Gastrocnemius medialis (tissue), 4 donors: ENCODE results near the gene IDS. TPM values are rescaled to one million over a fixed set of nuclear protein-coding genes. Genes with fewer than 3 reads are reported as not detected.
A peak's percentile ranks its signal among the peaks of the same experiment; 100 is the strongest.

ENCODE experiments used
- ATAC-seq, 2 donors: fragments of 150-250 bp; one replicate each; pipeline ENCODE4 v1.9.1; 2016
- DNase-seq, 2 donors: peaks; one replicate each; pipeline ENCODE4 v3.0.0-alpha.2; 2019
- H3K27ac ChIP-seq, 4 donors: fragments of 200-600 bp; sonication (generic); 1 replicate in 1 of 4; 2 replicates in 3 of 4; pipeline ENCODE4 v1.5.1; 2016 to 2018; ENCODE audit warnings: mild to moderate bottlenecking in 2 of 4, moderate library complexity in 1 of 4
- H3K27me3 ChIP-seq, 3 donors: fragments of 200-600 bp; sonication (generic) in 2 of 3; 1 replicate in 1 of 3; 2 replicates in 2 of 3; pipeline versions ENCODE4 v1.5.1 to v1.6.0; 2016 to 2019; ENCODE audit warnings: mild to moderate bottlenecking in 1 of 3, moderate library complexity in 1 of 3
- H3K36me3 ChIP-seq, 2 donors: fragments of 200-600 bp; sonication (generic) in 1 of 2; one replicate each; pipeline ENCODE4 v1.5.1; 2017 to 2018
- H3K4me1 ChIP-seq, 2 donors: fragments of 200-600 bp; sonication (generic) in 1 of 2; one replicate each; pipeline ENCODE4 v1.5.1; 2016 to 2017; ENCODE audit warnings: mild to moderate bottlenecking in 2 of 2
- H3K4me3 ChIP-seq, 4 donors: fragments of 200-600 bp; sonication (generic) in 3 of 4; 1 replicate in 1 of 4; 2 replicates in 3 of 4; pipeline ENCODE4 v1.5.1; 2016 to 2019; ENCODE audit warnings: mild to moderate bottlenecking in 2 of 4
- H3K9me3 ChIP-seq, 3 donors: fragments of 200-600 bp; sonication (generic) in 2 of 3; 1 replicate in 1 of 3; 2 replicates in 2 of 3; pipeline ENCODE4 v1.5.1; 2016 to 2019
- POLR2A ChIP-seq, 2 donors: fragments of 450-650 bp; IDR thresholded peaks; one replicate each; pipeline ENCODE4 v1.6.1; 2017; ENCODE audit warnings: antibody characterized with exemption in 2 of 2, mild to moderate bottlenecking in 2 of 2, moderate library complexity in 2 of 2
- in situ Hi-C, 4 donors: fragments of 200-750 bp; cut with MboI; loops; one replicate each; pipeline versions ENCODE4 v1.15.0 to v1.8.0; 2017; ENCODE audit warnings: low sequenced_read_pairs in 4 of 4
- intact Hi-C: fragments of 100-400 bp; cut with DNase I; formaldehyde crosslinking; loops from one replicate; pipeline ENCODE4 v1.15.1; 2023; ENCODE audit warnings: low total_unique reads
- total RNA-seq, 4 donors: library from RNA; depleted of rRNA; stranded (reverse); fragments of >200 nt; gene quantifications; one replicate each; pipeline versions ENCODE4 v1.1.0 to v1.2.3, GENCODE V29; 2016
- TF ChIP-seq, protein P1 (sequence below), 5 experiments: fragments of 450-650 bp in 3 of 5; fragments of 200-600 bp in 2 of 5; sonication (generic) in 2 of 5; IDR thresholded peaks in 4 of 5; conservative IDR thresholded peaks in 1 of 5; 1 replicate in 4 of 5; 2 replicates in 1 of 5; pipeline ENCODE4 v1.5.1; 2016 to 2019; ENCODE audit warnings: antibody characterized with exemption in 5 of 5, mild to moderate bottlenecking in 3 of 5, moderate library complexity in 3 of 5

The IDS gene
- total RNA-seq, 4 donors from 2014 or later, result 28.4 to 44.2 (median 33.7) TPM

DNA sequence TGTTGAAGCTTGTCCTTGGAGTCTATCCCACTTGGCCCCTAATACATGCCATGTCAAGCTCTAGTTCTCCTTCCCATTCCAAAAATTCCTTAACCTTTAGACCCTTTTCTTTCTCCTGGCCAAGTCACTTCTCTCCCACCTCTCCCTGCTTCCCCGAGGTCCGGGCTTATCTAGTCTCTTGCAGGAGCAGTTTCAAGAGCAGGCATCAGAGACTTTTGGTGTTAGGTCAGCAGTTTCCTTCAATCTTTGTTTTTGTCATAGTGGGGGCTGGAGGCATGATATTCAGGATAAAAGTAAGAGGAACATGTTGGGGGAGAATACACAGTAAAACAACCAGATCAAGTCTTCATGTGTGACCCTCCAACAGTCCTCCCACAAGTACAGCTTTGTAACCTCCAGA, 11.5 kb upstream of the IDS start:
- no peaks in the 10 kb centered on the region for H3K9me3 ChIP-seq
- intact Hi-C loops, result no loop called here
- no peak for DNase-seq
- TF ChIP-seq, protein P1, sequence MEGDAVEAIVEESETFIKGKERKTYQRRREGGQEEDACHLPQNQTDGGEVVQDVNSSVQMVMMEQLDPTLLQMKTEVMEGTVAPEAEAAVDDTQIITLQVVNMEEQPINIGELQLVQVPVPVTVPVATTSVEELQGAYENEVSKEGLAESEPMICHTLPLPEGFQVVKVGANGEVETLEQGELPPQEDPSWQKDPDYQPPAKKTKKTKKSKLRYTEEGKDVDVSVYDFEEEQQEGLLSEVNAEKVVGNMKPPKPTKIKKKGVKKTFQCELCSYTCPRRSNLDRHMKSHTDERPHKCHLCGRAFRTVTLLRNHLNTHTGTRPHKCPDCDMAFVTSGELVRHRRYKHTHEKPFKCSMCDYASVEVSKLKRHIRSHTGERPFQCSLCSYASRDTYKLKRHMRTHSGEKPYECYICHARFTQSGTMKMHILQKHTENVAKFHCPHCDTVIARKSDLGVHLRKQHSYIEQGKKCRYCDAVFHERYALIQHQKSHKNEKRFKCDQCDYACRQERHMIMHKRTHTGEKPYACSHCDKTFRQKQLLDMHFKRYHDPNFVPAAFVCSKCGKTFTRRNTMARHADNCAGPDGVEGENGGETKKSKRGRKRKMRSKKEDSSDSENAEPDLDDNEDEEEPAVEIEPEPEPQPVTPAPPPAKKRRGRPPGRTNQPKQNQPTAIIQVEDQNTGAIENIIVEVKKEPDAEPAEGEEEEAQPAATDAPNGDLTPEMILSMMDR (IDR thresholded peaks at IDR 0.05 in 4 of 5, conservative IDR thresholded peaks at IDR 0.05 in 1 of 5), result no peak
- TF ChIP-seq POLR2A (IDR thresholded peaks at IDR 0.05), result no peak
- in situ Hi-C loops, result loop anchor here in 2 of 4 donors (25.0 kb wide), 2 partner anchors 96 to 1196 kb away; no protein-coding TSS in a partner anchor
- ATAC-seq, result no peak
- no peaks in the 10 kb centered on the region for H3K4me1 ChIP-seq
- no peak overlapping the region for H3K4me3 ChIP-seq
- no peak overlapping the region for H3K27ac ChIP-seq
- H3K27me3 ChIP-seq, result no peaks in the 10 kb centered on the region
- no peaks in the 10 kb centered on the region for H3K36me3 ChIP-seq

DNA sequence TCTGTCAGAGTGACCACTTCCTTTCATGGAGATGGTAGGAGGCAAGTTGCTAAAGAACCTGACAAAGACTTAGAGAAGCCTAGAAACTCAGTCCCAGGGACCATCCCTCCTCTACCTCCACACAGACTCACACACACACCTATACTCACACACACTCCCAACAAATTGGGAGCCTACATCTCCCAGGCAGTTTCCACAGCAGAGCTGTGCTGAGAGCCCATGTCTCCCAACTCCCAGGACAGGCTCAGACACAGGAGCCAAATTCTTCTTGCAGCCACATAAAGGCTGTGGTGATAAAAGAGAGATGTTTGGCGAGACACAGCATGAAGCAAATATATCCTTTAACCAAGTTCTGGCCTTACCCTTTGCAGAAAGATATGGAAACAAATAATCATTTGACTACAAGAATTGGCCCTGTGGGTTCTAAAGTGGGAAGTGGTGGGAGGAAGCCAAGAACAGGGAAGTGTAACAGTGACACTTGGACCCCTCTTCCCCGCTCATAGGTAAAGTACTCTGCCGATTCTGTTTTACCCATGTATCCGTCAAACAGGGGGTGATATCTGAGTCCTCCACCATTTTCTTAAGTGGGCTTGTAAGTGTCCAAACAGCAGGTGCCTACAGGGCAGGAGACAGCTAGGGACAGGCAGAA, 11.0 kb upstream of the IDS start:
- DNase-seq, result no peak
- Histone ChIP-seq H3K27me3 (no peaks in the 10 kb centered on the region), H3K36me3 (no peaks in the 10 kb centered on the region), H3K9me3 (no peaks in the 10 kb centered on the region), H3K4me1 (no peaks in the 10 kb centered on the region), H3K27ac (no peak overlapping the region), H3K4me3 (no peak overlapping the region)
- no peak for ATAC-seq
- in situ Hi-C loops (loop anchor here in 2 of 4 donors (25.0 kb wide), 2 partner anchors 96 to 1196 kb away; no protein-coding TSS in a partner anchor), intact Hi-C loops (no loop called here)
- no peak for TF ChIP-seq POLR2A (IDR thresholded peaks at IDR 0.05)
- TF ChIP-seq, protein P1 (IDR thresholded peaks at IDR 0.05 in 4 of 5, conservative IDR thresholded peaks at IDR 0.05 in 1 of 5), result no peak

DNA sequence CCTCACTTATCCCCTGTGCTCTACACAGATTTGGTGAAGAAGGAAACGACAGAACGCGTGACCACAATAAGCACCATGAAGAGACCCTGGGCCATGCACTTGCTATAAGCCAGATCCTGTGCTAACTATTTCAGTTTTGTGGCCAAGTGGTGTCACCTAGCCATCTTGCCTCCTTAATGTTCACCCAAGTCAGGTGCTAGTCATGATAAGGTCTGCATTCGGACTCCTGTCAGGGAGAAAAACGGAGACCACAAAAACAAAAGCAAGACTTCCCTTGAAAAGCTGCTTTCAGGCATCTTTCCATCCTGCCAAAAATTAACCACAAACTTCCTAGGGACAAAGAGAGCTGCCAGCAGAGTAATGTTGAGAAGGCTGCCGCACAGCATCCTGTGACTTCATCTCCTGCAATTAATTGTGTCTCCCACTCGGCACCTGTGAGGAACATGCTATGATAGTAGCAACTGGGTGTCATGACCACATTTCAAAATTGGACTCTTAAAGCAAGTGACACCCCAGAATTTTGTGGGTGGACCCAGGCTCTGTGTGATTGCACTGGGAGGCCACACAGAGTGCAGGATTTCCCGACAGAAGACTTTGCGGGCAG, 8.8 kb upstream of the IDS start:
- intact Hi-C loops, result no loop called here
- ATAC-seq (no peak), DNase-seq (no peak)
- H3K9me3 ChIP-seq, result no peaks in the 10 kb centered on the region
- no peak overlapping the region for H3K27ac ChIP-seq
- no peaks in the 10 kb centered on the region for H3K4me1 ChIP-seq
- no peaks in the 10 kb centered on the region for H3K36me3 ChIP-seq
- in situ Hi-C loops, result loop anchor here in 2 of 4 donors (25.0 kb wide), 2 partner anchors 98 to 1198 kb away; no protein-coding TSS in a partner anchor
- H3K4me3 ChIP-seq, result no peak overlapping the region
- no peaks in the 10 kb centered on the region for H3K27me3 ChIP-seq
- TF ChIP-seq, protein P1 (IDR thresholded peaks at IDR 0.05 in 4 of 5, conservative IDR thresholded peaks at IDR 0.05 in 1 of 5), result no peak
- no peak for TF ChIP-seq POLR2A (IDR thresholded peaks at IDR 0.05)

DNA sequence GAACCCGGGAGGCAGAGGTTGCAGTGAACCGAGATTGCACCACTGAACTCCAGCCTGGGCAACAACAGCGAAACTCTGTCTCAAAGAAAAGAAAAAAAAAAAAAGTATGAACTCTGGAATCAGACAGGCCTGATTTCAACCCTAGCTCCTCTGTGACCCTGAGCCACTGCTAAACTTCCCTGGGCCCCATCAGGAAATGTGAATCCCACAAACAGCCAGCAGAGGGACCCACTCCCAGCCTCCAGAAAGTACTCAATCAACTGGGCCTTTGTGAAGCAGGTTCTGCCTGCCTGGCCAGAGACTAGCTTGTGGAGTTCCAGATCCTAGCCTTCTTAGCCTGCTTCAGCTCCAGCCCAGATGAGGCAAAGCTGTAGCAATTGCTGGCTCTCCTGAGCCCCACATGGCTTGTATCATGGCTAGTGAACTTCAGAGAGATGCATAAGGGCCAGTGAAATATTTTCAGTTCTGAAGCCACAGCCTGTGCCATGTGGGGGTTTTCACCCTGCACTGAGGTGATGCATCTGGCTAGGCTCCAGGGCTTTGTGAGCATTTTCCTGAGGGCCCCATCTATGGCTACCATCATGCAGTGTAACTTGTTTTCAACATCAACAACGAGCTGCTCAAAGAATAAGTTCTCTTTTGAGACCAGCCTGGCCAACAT, 7.2 kb upstream of the IDS start:
- intact Hi-C loops (no loop called here), in situ Hi-C loops (loop anchor here in 2 of 4 donors (25.0 kb wide), 2 partner anchors 100 to 1200 kb away; no protein-coding TSS in a partner anchor)
- no peaks in the 10 kb centered on the region for H3K4me1 ChIP-seq

More for the DNA sequence above, 7.2 kb upstream of the IDS start:
- Histone ChIP-seq H3K4me3 (no peak overlapping the region), H3K9me3 (no peaks in the 10 kb centered on the region), H3K36me3 (no peaks in the 10 kb centered on the region), H3K27ac (no peak overlapping the region), H3K27me3 (no peaks in the 10 kb centered on the region)
- ATAC-seq (peak in 1 of 2 donors; percentile 53), DNase-seq (peak in 1 of 2 donors; percentile 18)
- TF ChIP-seq POLR2A (IDR thresholded peaks at IDR 0.05), result no peak
- TF ChIP-seq, protein P1 (IDR thresholded peaks at IDR 0.05 in 4 of 5, conservative IDR thresholded peaks at IDR 0.05 in 1 of 5), result peak in 4 of 5 experiments; percentile 12 to 52 (median 38)
